Neural cell (in vitro differentiated cells): ENCODE results near the gene PHGDH. TPM values are rescaled to one million over a fixed set of nuclear protein-coding genes. Genes with fewer than 3 reads are reported as not detected.
"Not testable (repeated sequence)": the region's sequence is repeated elsewhere in the genome, so short reads cannot be mapped to it uniquely, and the experiment has no call there.

Experiments used
- H2AFZ ChIP-seq: fragments of 200-600, 300-800 bp; sonication (generic), shearing (Covaris generic); 2 replicates; pipeline ENCODE4 v1.6.0; 2014; ENCODE audit warnings: low read depth, mild to moderate bottlenecking, antibody characterized with exemption, low read length, moderate library complexity
- H3F3A ChIP-seq: fragments of 200-600 bp; shearing (Covaris generic); 2 replicates; pipeline ENCODE4 v1.6.1; 2016; ENCODE audit warnings: mild to moderate bottlenecking, moderate library complexity, mixed read lengths, antibody characterized with exemption, low read length; ENCODE audit not compliant: insufficient read depth, poor library complexity, severe bottlenecking
- H3K27ac ChIP-seq: fragments of 200-600, 300-800 bp; sonication (generic), shearing (Covaris generic); 2 replicates; pipeline ENCODE4 v1.5.1; 2014; ENCODE audit warnings: mild to moderate bottlenecking, low read length, moderate library complexity
- H3K27me3 ChIP-seq: fragments of 300-800, 200-600 bp; sonication (generic), shearing (Covaris generic); 2 replicates; pipeline ENCODE4 v1.6.0; 2014; ENCODE audit warnings: mild to moderate bottlenecking, low read depth, low read length, moderate library complexity; ENCODE audit not compliant: insufficient read depth
- H3K36me3 ChIP-seq: fragments of 300-800, 200-600 bp; sonication (generic), shearing (Covaris generic); 2 replicates; pipeline ENCODE4 v1.5.1; 2014; ENCODE audit warnings: mild to moderate bottlenecking, antibody characterized with exemption, low read length, moderate library complexity; ENCODE audit not compliant: insufficient read depth
- H3K4me2 ChIP-seq: fragments of 300-800, 200-600 bp; sonication (generic), shearing (Covaris generic); 2 replicates; pipeline ENCODE4 v1.6.0; 2014; ENCODE audit warnings: mild to moderate bottlenecking, low read length
- H3K4me3 ChIP-seq: fragments of 300-800, 200-600 bp; sonication (generic), shearing (Covaris generic); 2 replicates; pipeline ENCODE4 v1.5.1; 2014; ENCODE audit warnings: mild to moderate bottlenecking, low read length, moderate library complexity
- H3K79me2 ChIP-seq: fragments of 200-600 bp; shearing (Covaris generic); replicated peaks from 2 replicates; pipeline ENCODE4 v1.6.0; 2014; ENCODE audit warnings: mild to moderate bottlenecking, low read length, moderate library complexity; ENCODE audit not compliant: insufficient read depth
- H3K9ac ChIP-seq: fragments of 300-800, 200-600 bp; sonication (generic), shearing (Covaris generic); 2 replicates; pipeline ENCODE4 v1.6.1; 2016; ENCODE audit warnings: mild to moderate bottlenecking, low read length, mixed read lengths
- H3K9me2 ChIP-seq: fragments of 200-600 bp; shearing (Covaris generic); 2 replicates; pipeline ENCODE4 v1.6.1; 2016; ENCODE audit warnings: mild to moderate bottlenecking, low read length, mixed read lengths; ENCODE audit not compliant: insufficient read depth
- H3K9me3 ChIP-seq: fragments of 200-600, 300-800 bp; sonication (generic), shearing (Covaris generic); 2 replicates; pipeline ENCODE4 v1.6.1; 2016; ENCODE audit warnings: mild to moderate bottlenecking, mixed run types, low read length, moderate library complexity, mixed read lengths
- H4K20me1 ChIP-seq: fragments of 200-600 bp; shearing (Covaris generic); 2 replicates; pipeline ENCODE4 v1.6.1; 2016; ENCODE audit warnings: mild to moderate bottlenecking, mixed run types; ENCODE audit not compliant: insufficient read depth
- CTCF ChIP-seq: fragments of 450-650 bp; IDR thresholded peaks from 2 replicates; pipeline ENCODE4 v1.5.1; 2014; ENCODE audit warnings: antibody characterized with exemption, mild to moderate bottlenecking, moderate library complexity; ENCODE audit not compliant: poor library complexity, severe bottlenecking
- EP300 ChIP-seq: fragments of 450-650 bp; conservative IDR thresholded peaks from 2 replicates; pipeline ENCODE4 v1.6.1; 2014; ENCODE audit warnings: antibody characterized with exemption, mild to moderate bottlenecking, moderate library complexity; ENCODE audit not compliant: poor library complexity, severe bottlenecking
- EZH2 ChIP-seq: fragments of 200-600, 300-800 bp; shearing (Covaris generic), sonication (generic); IDR thresholded peaks from 2 replicates; pipeline ENCODE4 v1.6.1; 2014; ENCODE audit warnings: antibody characterized with exemption, low read length, borderline replicate concordance, mild to moderate bottlenecking; ENCODE audit not compliant: insufficient read depth, poor library complexity, severe bottlenecking
- MXI1 ChIP-seq: fragments of 450-650 bp; conservative IDR thresholded peaks from 2 replicates; pipeline ENCODE4 v1.6.1; 2014; ENCODE audit warnings: antibody characterized with exemption, mild to moderate bottlenecking; ENCODE audit not compliant: poor library complexity, severe bottlenecking
- POLR2AphosphoS5 ChIP-seq: IDR thresholded peaks from 2 replicates; pipeline ENCODE4 v1.6.1; 2012
- RAD21 ChIP-seq: fragments of 450-650 bp; conservative IDR thresholded peaks from 2 replicates; pipeline ENCODE4 v1.6.1; 2014; ENCODE audit warnings: antibody characterized with exemption, mild to moderate bottlenecking, moderate library complexity
- REST ChIP-seq: IDR thresholded peaks from 2 replicates; pipeline ENCODE4 v1.6.1; 2012; ENCODE audit warnings: borderline replicate concordance
- SMC3 ChIP-seq: fragments of 450-650 bp; conservative IDR thresholded peaks from 2 replicates; pipeline ENCODE4 v1.6.1; 2014; ENCODE audit warnings: antibody characterized with exemption, mild to moderate bottlenecking, moderate library complexity; ENCODE audit not compliant: poor library complexity
- TAF1 ChIP-seq: IDR thresholded peaks from 2 replicates; pipeline ENCODE4 v1.6.1; 2012; ENCODE audit warnings: low read depth
- polyA plus RNA-seq: library from polyadenylated mRNA; depleted of rRNA; stranded (reverse); fragments of >200 nt; gene quantifications from 2 replicates; pipeline ENCODE4 v1.2.3, GENCODE V29; 2014

Gene PHGDH
- polyA plus RNA-seq, 1 donor from 2014 or later, result 11.8 TPM

- Histone ChIP-seq H3K36me3 (no peaks in the 10 kb centered on the region), H4K20me1 (no peaks in the 10 kb centered on the region), H2AFZ (no peak overlapping the region), H3K79me2 (no peaks in the 10 kb centered on the region), H3K27me3 (no peaks in the 10 kb centered on the region), H3K27ac (no peak overlapping the region), H3K4me3 (no peak overlapping the region), H3K9ac (no peak overlapping the region), H3F3A (no peaks in the 10 kb centered on the region), H3K9me2 (no peaks in the 10 kb centered on the region), H3K4me2 (no peak overlapping the region), H3K9me3 (no peaks in the 10 kb centered on the region)
- TF ChIP-seq TAF1 (no peak), SMC3 (no peak), CTCF (no peak), EP300 (no peak), POLR2AphosphoS5 (no peak), RAD21 (no peak), REST (no peak), MXI1 (no peak), EZH2 (no peak)
Observed at GRCh38 chr1:119784191-119784781, 72.6 kb downstream of the PHGDH start.

- H3K4me2 ChIP-seq, H3K9me3 ChIP-seq, H3K27me3 ChIP-seq, H3K9ac ChIP-seq, H3K79me2 ChIP-seq, H3K36me3 ChIP-seq, H3K27ac ChIP-seq, H3K9me2 ChIP-seq, H4K20me1 ChIP-seq, H3K4me3 ChIP-seq, H3F3A ChIP-seq, H2AFZ ChIP-seq: not testable (repeated sequence)
Observed at GRCh38 chr1:119786046-119786445, 74.3 kb downstream of the PHGDH start.

- not testable (repeated sequence) for H3K27me3 ChIP-seq, H3K27ac ChIP-seq, H3K9me2 ChIP-seq, H4K20me1 ChIP-seq, H3K36me3 ChIP-seq, H3K9me3 ChIP-seq, H3K79me2 ChIP-seq, H3K4me2 ChIP-seq, H3F3A ChIP-seq, H3K9ac ChIP-seq, H3K4me3 ChIP-seq, H2AFZ ChIP-seq
Observed at GRCh38 chr1:119786473-119787050, 74.8 kb downstream of the PHGDH start.
